HEK293 (cell line): ENCODE results near the gene PALB2.
A peak's percentile ranks its signal among the peaks of the same experiment; 100 is the strongest.

ENCODE experiments used
- CTCF ChIA-PET: fragments of 350-600 bp; formaldehyde crosslinking; extraction: SDS; loops from one replicate; lab custom pipeline; 2021; ENCODE audit warnings: antibody characterized with exemption; lab: Yijun Ruan, JAX
- POLR2A ChIA-PET: fragments of 300-600 bp; formaldehyde crosslinking; extraction: SDS; loops from one replicate; lab custom pipeline; 2020; ENCODE audit warnings: antibody characterized with exemption, inconsistent platforms; lab: Yijun Ruan, JAX
- H3K27ac ChIP-seq: fragments of 200-500 bp; sonication (Bioruptor generic); 2 replicates; pipeline ENCODE4 v1.5.1; 2014; ENCODE audit warnings: low read depth, low read length, control low read depth, inconsistent platforms; ENCODE audit errors: extremely low read depth
- H3K36me3 ChIP-seq, 2 experiments: fragments of 200-500 bp in 1 of 2; sonication (Bioruptor generic) in 1 of 2; 1 replicate in 1 of 2; 2 replicates in 1 of 2; pipeline ENCODE4 v1.5.1; 2014 to 2017; ENCODE audit warnings: inconsistent platforms in 2 of 2, low read length in 2 of 2; ENCODE audit not compliant: control insufficient read depth in 2 of 2, insufficient read depth in 1 of 2
- H3K4me1 ChIP-seq: fragments of 200-500 bp; sonication (Bioruptor generic); 2 replicates; pipeline ENCODE4 v1.5.1; 2014; ENCODE audit warnings: mild to moderate bottlenecking, low read length, inconsistent platforms; ENCODE audit not compliant: control insufficient read depth, insufficient read depth
- H3K4me3 ChIP-seq: 2 replicates; pipeline ENCODE4 v1.5.1; 2011; ENCODE audit warnings: low read depth, mild to moderate bottlenecking, control low read depth, low read length, moderate library complexity
- H3K9me3 ChIP-seq: fragments of 200-500 bp; sonication (Bioruptor generic); 2 replicates; pipeline ENCODE4 v1.5.1; 2014; ENCODE audit warnings: low read depth, low read length, inconsistent platforms; ENCODE audit not compliant: control insufficient read depth, insufficient read depth
- GLI4 ChIP-seq: fragments of 450-650 bp; formaldehyde crosslinking; IDR thresholded peaks from 2 replicates; pipeline ENCODE4 v1.5.1; 2016; ENCODE audit warnings: missing biosample characterization, missing genetic modification characterization
- GLIS1 ChIP-seq: fragments of 450-650 bp; formaldehyde crosslinking; IDR thresholded peaks from 2 replicates; pipeline ENCODE4 v1.5.1; 2016; ENCODE audit warnings: missing biosample characterization, missing genetic modification characterization
- KLF10 ChIP-seq: fragments of 450-650 bp; IDR thresholded peaks from 2 replicates; pipeline ENCODE4 v1.5.1; 2018; ENCODE audit warnings: missing biosample characterization, mild to moderate bottlenecking, missing genetic modification characterization
- MYNN ChIP-seq: fragments of 450-650 bp; formaldehyde crosslinking; IDR thresholded peaks from 2 replicates; pipeline ENCODE4 v1.5.1; 2016; ENCODE audit warnings: missing biosample characterization, missing genetic modification characterization, borderline replicate concordance
- OVOL3 ChIP-seq: fragments of 450-650 bp; formaldehyde crosslinking; IDR thresholded peaks from 2 replicates; pipeline ENCODE4 v1.5.1; 2016; ENCODE audit warnings: missing biosample characterization, missing genetic modification characterization
- TRIM28 ChIP-seq: IDR thresholded peaks from 2 replicates; pipeline ENCODE4 v1.6.1; 2011; ENCODE audit warnings: low read length, control low read depth, borderline replicate concordance
- ZBTB21 ChIP-seq: fragments of 450-650 bp; formaldehyde crosslinking; IDR thresholded peaks from 2 replicates; pipeline ENCODE4 v1.5.1; 2017; ENCODE audit warnings: missing biosample characterization, missing genetic modification characterization
- ZEB2 ChIP-seq: fragments of 450-650 bp; formaldehyde crosslinking; IDR thresholded peaks from 2 replicates; pipeline ENCODE4 v1.5.1; 2016; ENCODE audit warnings: missing biosample characterization, missing genetic modification characterization
- ZNF114 ChIP-seq: fragments of 450-650 bp; formaldehyde crosslinking; IDR thresholded peaks from 2 replicates; pipeline ENCODE4 v1.5.0; 2017; ENCODE audit warnings: missing biosample characterization, missing genetic modification characterization
- ZNF311 ChIP-seq: fragments of 450-650 bp; formaldehyde crosslinking; IDR thresholded peaks from 2 replicates; pipeline ENCODE4 v1.5.1; 2017; ENCODE audit warnings: missing biosample characterization, missing genetic modification characterization, borderline replicate concordance
- ZNF341 ChIP-seq: fragments of 450-650 bp; formaldehyde crosslinking; IDR thresholded peaks from 2 replicates; pipeline ENCODE4; 2016; ENCODE audit warnings: low read depth, missing biosample characterization, missing genetic modification characterization
- ZNF394 ChIP-seq: fragments of 450-650 bp; formaldehyde crosslinking; IDR thresholded peaks from 2 replicates; pipeline ENCODE4 v1.5.1; 2016; ENCODE audit warnings: missing biosample characterization, missing genetic modification characterization, mild to moderate bottlenecking, moderate library complexity, borderline replicate concordance
- ZNF473 ChIP-seq: fragments of 450-650 bp; formaldehyde crosslinking; IDR thresholded peaks from 2 replicates; pipeline ENCODE4 v1.5.1; 2017; ENCODE audit warnings: missing biosample characterization, missing genetic modification characterization
- ZNF549 ChIP-seq: fragments of 450-650 bp; IDR thresholded peaks from 2 replicates; pipeline ENCODE4 v1.5.1; 2018; ENCODE audit warnings: missing biosample characterization, missing genetic modification characterization, mild to moderate bottlenecking, inconsistent platforms, moderate library complexity
- ZNF560 ChIP-seq: fragments of 450-650 bp; formaldehyde crosslinking; IDR thresholded peaks from 2 replicates; pipeline ENCODE4 v1.5.1; 2017; ENCODE audit warnings: missing biosample characterization, missing genetic modification characterization, borderline replicate concordance
- ZNF660 ChIP-seq: fragments of 450-650 bp; IDR thresholded peaks from 2 replicates; pipeline ENCODE4 v1.5.1; 2018; ENCODE audit warnings: missing biosample characterization, mild to moderate bottlenecking, missing genetic modification characterization
- TF ChIP-seq, protein P1 (sequence below): fragments of 450-650 bp; formaldehyde crosslinking; conservative IDR thresholded peaks from 2 replicates; pipeline ENCODE4 v1.5.1; 2016; ENCODE audit warnings: low read depth, missing biosample characterization, missing genetic modification characterization
- TF ChIP-seq, protein P2 (sequence below): fragments of 450-650 bp; formaldehyde crosslinking; IDR thresholded peaks from 2 replicates; pipeline ENCODE4 v1.5.1; 2016; ENCODE audit warnings: missing biosample characterization, missing genetic modification characterization
- TF ChIP-seq, protein P3 (sequence below): fragments of 450-650 bp; formaldehyde crosslinking; IDR thresholded peaks from 2 replicates; pipeline ENCODE4 v1.5.1; 2016; ENCODE audit warnings: missing biosample characterization, missing genetic modification characterization
- TF ChIP-seq, protein P4 (sequence below): fragments of 450-650 bp; formaldehyde crosslinking; IDR thresholded peaks from 2 replicates; pipeline ENCODE4 v1.5.1; 2016; ENCODE audit warnings: missing biosample characterization, missing genetic modification characterization
- TF ChIP-seq, protein P5 (sequence below): fragments of 450-650 bp; formaldehyde crosslinking; IDR thresholded peaks from 2 replicates; pipeline ENCODE4 v1.5.1; 2016; ENCODE audit warnings: missing biosample characterization, missing genetic modification characterization
- TF ChIP-seq, protein P6 (sequence below): fragments of 450-650 bp; formaldehyde crosslinking; IDR thresholded peaks from 2 replicates; pipeline ENCODE4 v1.5.1; 2016; ENCODE audit warnings: missing biosample characterization, missing genetic modification characterization

Gene PALB2

DNA sequence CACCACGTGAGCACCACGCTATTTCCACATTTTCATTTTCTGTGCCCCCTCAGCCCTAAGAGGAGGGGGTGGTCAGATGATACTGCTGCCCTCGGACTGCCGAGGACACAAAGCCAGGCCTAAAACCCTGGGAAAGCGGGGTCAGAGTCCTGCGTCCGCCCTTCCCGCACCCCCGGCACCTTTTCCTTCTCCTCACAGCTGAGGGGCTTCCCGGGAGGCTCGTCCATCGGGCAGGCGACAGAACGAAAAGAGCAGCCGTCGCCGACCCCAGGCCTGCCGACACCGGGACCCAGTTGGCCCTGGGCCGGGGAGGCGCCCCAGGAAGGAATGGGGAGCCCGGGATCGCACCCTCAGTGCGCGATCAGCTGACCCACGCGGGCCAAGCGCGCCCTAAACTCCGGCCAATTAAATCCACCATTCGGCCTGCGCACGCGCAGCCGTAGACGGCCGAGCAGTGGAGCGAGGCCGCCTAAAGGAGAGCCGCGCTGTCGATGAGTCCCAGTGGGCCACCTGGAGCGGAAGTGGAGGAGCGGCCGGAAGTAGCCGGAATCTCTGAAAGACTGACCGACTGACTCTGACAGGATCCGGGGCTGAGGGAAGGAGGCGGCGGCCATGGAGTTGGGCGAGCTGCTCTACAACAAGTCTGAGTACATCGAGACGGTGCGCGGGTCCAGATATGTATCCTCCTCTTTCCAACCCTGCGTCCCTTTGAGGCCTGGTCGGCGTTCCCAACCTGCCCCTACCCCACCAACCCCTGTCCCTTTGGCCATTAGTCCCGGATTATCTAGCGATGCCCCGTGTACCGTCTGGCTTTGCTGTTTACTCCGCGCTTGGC is at the start of gene PALB2, which contains the start of gene DCTN5:
Gene PALB2, minus strand, starts transcription at position 380 of the 835 bp plus-strand sequence. Its CDS starts 153 bp downstream, at position 227.
Gene DCTN5, plus strand, starts transcription at position 536 of the 835 bp plus-strand sequence. Its CDS starts 77 bp downstream, at position 613.
- H3K36me3 ChIP-seq = peaks cover 43 to 49% of the 10 kb centered on the region in 2 experiments
- H3K27ac ChIP-seq = peak within 1 kb of the TSS; percentile 75
- peak within 1 kb of the TSS; percentile 96 for H3K4me3 ChIP-seq
- ChIA-PET POLR2A (interaction anchor here (0.5 to 1.3 kb wide), 6 partner anchors 10 to 740 kb away, joined by 3 to 7 read pairs (median 4); partner anchors contain the start of genes EARS2, NDUFAB1, PLK1 and UBFD1), CTCF (interaction anchor here (1.0 to 1.6 kb wide), 2 partner anchors 18 to 45 kb away, joined by 3 read pairs; no protein-coding TSS in a partner anchor)
- H3K4me1 ChIP-seq = 0 out of 2 replicates have a peak, but pooled peaks cover 2% of the 10 kb centered on the region
- no peaks in the 10 kb centered on the region for H3K9me3 ChIP-seq
- TF ChIP-seq MYNN (tag by site-specific recombination) (no peak), ZNF549 (tag by site-specific recombination) (no peak), ZNF341 (peak; percentile 67; the same call in 1 of the 2 replicates), GLIS1 (tag by site-specific recombination) (peak; percentile 49; the same call in 1 of the 2 replicates), GLI4 (no peak), KLF10 (peak; percentile 87), ZEB2 (tag by site-specific recombination) (0 out of 2 replicates have a peak, but pooled peaks have one; percentile 31), OVOL3 (tag by site-specific recombination) (no peak), ZNF114 (no peak), ZNF394 (tag by site-specific recombination) (peak; percentile 88; the same call in 1 of the 2 replicates), TRIM28 (0 out of 2 replicates have a peak, but pooled peaks have one; percentile 11), ZNF311 (tag by site-specific recombination) (no peak), ZBTB21 (tag by site-specific recombination) (peak; percentile 26), ZNF660 (tag by site-specific recombination) (no peak; the same call in none of the 2 replicates), ZNF473 (tag by site-specific recombination) (no peak), ZNF560 (tag by site-specific recombination) (no peak)
- TF ChIP-seq, protein P1, sequence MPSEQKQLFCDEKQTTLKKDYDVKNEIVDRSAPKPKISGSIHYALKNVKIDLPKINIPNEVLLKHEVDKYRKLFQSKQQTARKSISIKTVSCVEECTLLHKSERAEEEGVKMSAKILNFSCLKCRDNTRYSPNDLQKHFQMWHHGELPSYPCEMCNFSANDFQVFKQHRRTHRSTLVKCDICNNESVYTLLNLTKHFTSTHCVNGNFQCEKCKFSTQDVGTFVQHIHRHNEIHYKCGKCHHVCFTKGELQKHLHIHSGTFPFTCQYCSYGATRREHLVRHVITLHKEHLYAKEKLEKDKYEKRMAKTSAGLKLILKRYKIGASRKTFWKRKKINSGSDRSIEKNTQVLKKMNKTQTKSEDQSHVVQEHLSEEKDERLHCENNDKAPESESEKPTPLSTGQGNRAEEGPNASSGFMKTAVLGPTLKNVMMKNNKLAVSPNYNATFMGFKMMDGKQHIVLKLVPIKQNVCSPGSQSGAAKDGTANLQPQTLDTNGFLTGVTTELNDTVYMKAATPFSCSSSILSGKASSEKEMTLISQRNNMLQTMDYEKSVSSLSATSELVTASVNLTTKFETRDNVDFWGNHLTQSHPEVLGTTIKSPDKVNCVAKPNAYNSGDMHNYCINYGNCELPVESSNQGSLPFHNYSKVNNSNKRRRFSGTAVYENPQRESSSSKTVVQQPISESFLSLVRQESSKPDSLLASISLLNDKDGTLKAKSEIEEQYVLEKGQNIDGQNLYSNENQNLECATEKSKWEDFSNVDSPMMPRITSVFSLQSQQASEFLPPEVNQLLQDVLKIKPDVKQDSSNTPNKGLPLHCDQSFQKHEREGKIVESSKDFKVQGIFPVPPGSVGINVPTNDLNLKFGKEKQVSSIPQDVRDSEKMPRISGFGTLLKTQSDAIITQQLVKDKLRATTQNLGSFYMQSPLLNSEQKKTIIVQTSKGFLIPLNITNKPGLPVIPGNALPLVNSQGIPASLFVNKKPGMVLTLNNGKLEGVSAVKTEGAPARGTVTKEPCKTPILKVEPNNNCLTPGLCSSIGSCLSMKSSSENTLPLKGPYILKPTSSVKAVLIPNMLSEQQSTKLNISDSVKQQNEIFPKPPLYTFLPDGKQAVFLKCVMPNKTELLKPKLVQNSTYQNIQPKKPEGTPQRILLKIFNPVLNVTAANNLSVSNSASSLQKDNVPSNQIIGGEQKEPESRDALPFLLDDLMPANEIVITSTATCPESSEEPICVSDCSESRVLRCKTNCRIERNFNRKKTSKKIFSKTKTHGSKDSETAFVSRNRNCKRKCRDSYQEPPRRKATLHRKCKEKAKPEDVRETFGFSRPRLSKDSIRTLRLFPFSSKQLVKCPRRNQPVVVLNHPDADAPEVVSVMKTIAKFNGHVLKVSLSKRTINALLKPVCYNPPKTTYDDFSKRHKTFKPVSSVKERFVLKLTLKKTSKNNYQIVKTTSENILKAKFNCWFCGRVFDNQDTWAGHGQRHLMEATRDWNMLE (tag by site-specific recombination) = peak; percentile 95
- TF ChIP-seq, protein P2, sequence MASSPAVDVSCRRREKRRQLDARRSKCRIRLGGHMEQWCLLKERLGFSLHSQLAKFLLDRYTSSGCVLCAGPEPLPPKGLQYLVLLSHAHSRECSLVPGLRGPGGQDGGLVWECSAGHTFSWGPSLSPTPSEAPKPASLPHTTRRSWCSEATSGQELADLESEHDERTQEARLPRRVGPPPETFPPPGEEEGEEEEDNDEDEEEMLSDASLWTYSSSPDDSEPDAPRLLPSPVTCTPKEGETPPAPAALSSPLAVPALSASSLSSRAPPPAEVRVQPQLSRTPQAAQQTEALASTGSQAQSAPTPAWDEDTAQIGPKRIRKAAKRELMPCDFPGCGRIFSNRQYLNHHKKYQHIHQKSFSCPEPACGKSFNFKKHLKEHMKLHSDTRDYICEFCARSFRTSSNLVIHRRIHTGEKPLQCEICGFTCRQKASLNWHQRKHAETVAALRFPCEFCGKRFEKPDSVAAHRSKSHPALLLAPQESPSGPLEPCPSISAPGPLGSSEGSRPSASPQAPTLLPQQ (tag by site-specific recombination) = no peak
- TF ChIP-seq, protein P3, sequence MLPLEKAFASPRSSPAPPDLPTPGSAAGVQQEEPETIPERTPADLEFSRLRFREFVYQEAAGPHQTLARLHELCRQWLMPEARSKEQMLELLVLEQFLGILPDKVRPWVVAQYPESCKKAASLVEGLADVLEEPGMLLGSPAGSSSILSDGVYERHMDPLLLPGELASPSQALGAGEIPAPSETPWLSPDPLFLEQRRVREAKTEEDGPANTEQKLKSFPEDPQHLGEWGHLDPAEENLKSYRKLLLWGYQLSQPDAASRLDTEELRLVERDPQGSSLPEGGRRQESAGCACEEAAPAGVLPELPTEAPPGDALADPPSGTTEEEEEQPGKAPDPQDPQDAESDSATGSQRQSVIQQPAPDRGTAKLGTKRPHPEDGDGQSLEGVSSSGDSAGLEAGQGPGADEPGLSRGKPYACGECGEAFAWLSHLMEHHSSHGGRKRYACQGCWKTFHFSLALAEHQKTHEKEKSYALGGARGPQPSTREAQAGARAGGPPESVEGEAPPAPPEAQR (tag by site-specific recombination) = no peak
- TF ChIP-seq, protein P4, sequence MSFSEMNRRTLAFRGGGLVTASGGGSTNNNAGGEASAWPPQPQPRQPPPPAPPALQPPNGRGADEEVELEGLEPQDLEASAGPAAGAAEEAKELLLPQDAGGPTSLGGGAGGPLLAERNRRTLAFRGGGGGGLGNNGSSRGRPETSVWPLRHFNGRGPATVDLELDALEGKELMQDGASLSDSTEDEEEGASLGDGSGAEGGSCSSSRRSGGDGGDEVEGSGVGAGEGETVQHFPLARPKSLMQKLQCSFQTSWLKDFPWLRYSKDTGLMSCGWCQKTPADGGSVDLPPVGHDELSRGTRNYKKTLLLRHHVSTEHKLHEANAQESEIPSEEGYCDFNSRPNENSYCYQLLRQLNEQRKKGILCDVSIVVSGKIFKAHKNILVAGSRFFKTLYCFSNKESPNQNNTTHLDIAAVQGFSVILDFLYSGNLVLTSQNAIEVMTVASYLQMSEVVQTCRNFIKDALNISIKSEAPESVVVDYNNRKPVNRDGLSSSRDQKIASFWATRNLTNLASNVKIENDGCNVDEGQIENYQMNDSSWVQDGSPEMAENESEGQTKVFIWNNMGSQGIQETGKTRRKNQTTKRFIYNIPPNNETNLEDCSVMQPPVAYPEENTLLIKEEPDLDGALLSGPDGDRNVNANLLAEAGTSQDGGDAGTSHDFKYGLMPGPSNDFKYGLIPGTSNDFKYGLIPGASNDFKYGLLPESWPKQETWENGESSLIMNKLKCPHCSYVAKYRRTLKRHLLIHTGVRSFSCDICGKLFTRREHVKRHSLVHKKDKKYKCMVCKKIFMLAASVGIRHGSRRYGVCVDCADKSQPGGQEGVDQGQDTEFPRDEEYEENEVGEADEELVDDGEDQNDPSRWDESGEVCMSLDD = peak; percentile 95
- TF ChIP-seq, protein P5, sequence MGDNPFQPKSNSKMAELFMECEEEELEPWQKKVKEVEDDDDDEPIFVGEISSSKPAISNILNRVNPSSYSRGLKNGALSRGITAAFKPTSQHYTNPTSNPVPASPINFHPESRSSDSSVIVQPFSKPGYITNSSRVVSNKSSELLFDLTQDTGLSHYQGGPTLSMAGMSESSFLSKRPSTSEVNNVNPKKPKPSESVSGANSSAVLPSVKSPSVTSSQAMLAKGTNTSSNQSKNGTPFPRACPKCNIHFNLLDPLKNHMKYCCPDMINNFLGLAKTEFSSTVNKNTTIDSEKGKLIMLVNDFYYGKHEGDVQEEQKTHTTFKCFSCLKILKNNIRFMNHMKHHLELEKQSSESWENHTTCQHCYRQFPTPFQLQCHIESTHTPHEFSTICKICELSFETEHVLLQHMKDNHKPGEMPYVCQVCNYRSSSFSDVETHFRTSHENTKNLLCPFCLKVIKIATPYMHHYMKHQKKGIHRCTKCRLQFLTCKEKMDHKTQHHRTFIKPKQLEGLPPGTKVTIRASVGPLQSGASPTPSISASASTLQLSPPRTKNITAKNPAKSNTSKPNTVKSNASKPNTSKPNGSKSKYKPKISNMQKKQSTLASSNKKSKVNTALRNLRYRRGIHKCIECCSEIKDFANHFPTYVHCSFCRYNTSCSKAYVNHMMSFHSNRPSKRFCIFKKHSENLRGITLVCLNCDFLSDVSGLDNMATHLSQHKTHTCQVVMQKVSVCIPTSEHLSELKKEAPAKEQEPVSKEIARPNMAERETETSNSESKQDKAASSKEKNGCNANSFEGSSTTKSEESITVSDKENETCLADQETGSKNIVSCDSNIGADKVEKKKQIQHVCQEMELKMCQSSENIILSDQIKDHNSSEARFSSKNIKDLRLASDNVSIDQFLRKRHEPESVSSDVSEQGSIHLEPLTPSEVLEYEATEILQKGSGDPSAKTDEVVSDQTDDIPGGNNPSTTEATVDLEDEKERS (tag by site-specific recombination) = no peak
- TF ChIP-seq, protein P6, sequence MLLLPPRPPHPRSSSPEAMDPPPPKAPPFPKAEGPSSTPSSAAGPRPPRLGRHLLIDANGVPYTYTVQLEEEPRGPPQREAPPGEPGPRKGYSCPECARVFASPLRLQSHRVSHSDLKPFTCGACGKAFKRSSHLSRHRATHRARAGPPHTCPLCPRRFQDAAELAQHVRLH (tag by site-specific recombination) = peak; percentile 64
